Activated T-cell treated with anti-CD3 and anti-CD28 coated beads, Interleukin-2, amount 50 U/mL, for 4 hours (primary cell): ENCODE data around the gene FCRL5. TPM values are rescaled to one million over a fixed set of nuclear protein-coding genes. Genes with fewer than 3 reads are reported as not detected.

Source experiments
- ATAC-seq, 2 donors: fragments of 200-7000 bp; cut with Tn5 transposase; one replicate each; pipeline ENCODE4 v1.10.0; 2021
- DNase-seq: peaks from one replicate; pipeline ENCODE4 v3.0.0-alpha.2; 2020
- H3K27me3 Mint-ChIP-seq: one replicate; pipeline ENCODE4 v1.8.0; 2021; ENCODE audit warnings: low read depth, mixed read lengths
- H3K36me3 Mint-ChIP-seq: one replicate; pipeline ENCODE4 v1.8.0; 2022; ENCODE audit warnings: mixed read lengths; ENCODE audit not compliant: insufficient read depth
- H3K4me1 Mint-ChIP-seq: one replicate; pipeline ENCODE4 v1.8.0; 2021; ENCODE audit warnings: low read depth, mixed read lengths
- H3K4me3 Mint-ChIP-seq: one replicate; pipeline ENCODE4 v1.8.0; 2021; ENCODE audit warnings: mild to moderate bottlenecking, moderate library complexity, mixed read lengths
- H3K9me3 Mint-ChIP-seq: one replicate; pipeline ENCODE4 v1.8.0; 2021; ENCODE audit warnings: mixed read lengths
- total RNA-seq, 3 donors: library from RNA; stranded (reverse); gene quantifications; one replicate each; pipeline ENCODE4 v1.2.1, GENCODE V29; 2021

FCRL5 gene
- total RNA-seq, 3 donors from 2014 or later, result not detected

GRCh38 chr1:157466011-157466410, 86.3 kb downstream of the FCRL5 start:
- DNase-seq (no peak), ATAC-seq (no peak)
- H3K4me1 Mint-ChIP-seq, result no peaks in the 10 kb centered on the region
- no peaks in the 10 kb centered on the region for H3K36me3 Mint-ChIP-seq
- H3K4me3 Mint-ChIP-seq, result no peak overlapping the region
- H3K9me3 Mint-ChIP-seq, result no peaks in the 10 kb centered on the region
- peaks cover 10% of the 10 kb centered on the region for H3K27me3 Mint-ChIP-seq

Other genes starting within 250 kb of the FCRL5 start
- not detected for gene FCRL4, start 45.6 kb upstream of the FCRL5 start, total RNA-seq
- gene FCRL3, start 148.3 kb upstream of the FCRL5 start, total RNA-seq, result 1 to 10 TPM in 1 of 3 donors, under 1 TPM in 2; 0.81 to 4.9 (median 0.90) TPM
- under 1 TPM in 1 of 3 donors, not detected in 2; 0.05 TPM for gene FCRL2, start 224.6 kb upstream of the FCRL5 start, total RNA-seq